Smooth muscle cell (in vitro differentiated cells): ENCODE measurements around the gene AFP. TPM values are rescaled to one million over a fixed set of nuclear protein-coding genes. Genes with fewer than 3 reads are reported as not detected.

Source experiments
- DNase-seq: peaks from one replicate; lab custom pipeline; 2025; ENCODE audit not compliant: unreplicated experiment; lab: John Stamatoyannopoulos, UW
- H2AFZ ChIP-seq: fragments of 200-600 bp; sonication (generic); 2 replicates; pipeline ENCODE4 v1.6.0; 2016; ENCODE audit warnings: antibody characterized with exemption, low read depth, mild to moderate bottlenecking
- H3F3A ChIP-seq: fragments of 200-600 bp; sonication (generic); 2 replicates; pipeline ENCODE4 v1.6.0; 2017; ENCODE audit warnings: antibody characterized with exemption, low read depth
- H3K27ac ChIP-seq: fragments of 200-600 bp; sonication (generic); 2 replicates; pipeline ENCODE4 v1.5.1; 2016; ENCODE audit warnings: low read depth, mild to moderate bottlenecking
- H3K27me3 ChIP-seq: fragments of 200-600 bp; sonication (generic); 2 replicates; pipeline ENCODE4 v1.6.1; 2016; ENCODE audit warnings: low read depth, mild to moderate bottlenecking
- H3K36me3 ChIP-seq: fragments of 200-600 bp; sonication (generic); 2 replicates; pipeline ENCODE4 v1.5.1; 2016; ENCODE audit warnings: low read depth
- H3K4me1 ChIP-seq: fragments of 200-600 bp; sonication (generic); 2 replicates; pipeline ENCODE4 v1.5.1; 2016; ENCODE audit warnings: low read depth
- H3K4me2 ChIP-seq: fragments of 200-600 bp; sonication (generic); 2 replicates; pipeline ENCODE4 v1.6.0; 2016; ENCODE audit warnings: mild to moderate bottlenecking
- H3K4me3 ChIP-seq: fragments of 200-600 bp; sonication (generic); 2 replicates; pipeline ENCODE4 v1.5.1; 2016; ENCODE audit warnings: mild to moderate bottlenecking
- H3K79me2 ChIP-seq: fragments of 200-600 bp; sonication (generic); 2 replicates; pipeline ENCODE4 v1.6.0; 2016; ENCODE audit warnings: low read depth, mild to moderate bottlenecking
- H3K9ac ChIP-seq: fragments of 200-600 bp; sonication (generic); 2 replicates; pipeline ENCODE4 v1.6.0; 2016; ENCODE audit warnings: low read depth
- H3K9me3 ChIP-seq: fragments of 200-600 bp; sonication (generic); replicated peaks from 2 replicates; pipeline ENCODE4 v1.5.1; 2016; ENCODE audit warnings: low read depth
- H4K20me1 ChIP-seq: fragments of 200-600 bp; sonication (generic); 2 replicates; pipeline ENCODE4 v1.6.0; 2016; ENCODE audit warnings: low read depth
- CTCF ChIP-seq: fragments of 200-600 bp; sonication (generic); IDR thresholded peaks from 2 replicates; pipeline ENCODE4 v1.5.1; 2017; ENCODE audit warnings: borderline replicate concordance, mild to moderate bottlenecking, antibody characterized with exemption; ENCODE audit not compliant: insufficient read depth, poor library complexity, severe bottlenecking
- WGBS: methylation state at CpG from one replicate; pipeline ENCODE4 v1.1.7; 2016; ENCODE audit warnings: low lambda C conversion rate; 5-methylcytosine and 5-hydroxymethylcytosine counted together
- polyA plus RNA-seq: library from polyadenylated mRNA; unstranded; fragments of >200 nt; fragmentation: Nextera tagmentation; extraction: Ambion mirVana; gene quantifications from 2 replicates; pipeline ENCODE4 v1.2.1, GENCODE V29; 2016
- total RNA-seq: library from RNA; depleted of rRNA; stranded (reverse); fragments of >200 nt; gene quantifications from 2 replicates; pipeline ENCODE4 v1.2.3, GENCODE V29; 2014

The AFP gene
- total and polyA plus RNA-seq, 2 experiments from 2014 or later: 5.0 to 6.0 TPM

GRCh38 chr4:73477176-73477575 lies 41.2 kb downstream of the AFP start:
- H3K27ac ChIP-seq: no peak overlapping the region
- H4K20me1 ChIP-seq: no peaks in the 10 kb centered on the region
- no peaks in the 10 kb centered on the region for H3K79me2 ChIP-seq
- H3F3A ChIP-seq: no peaks in the 10 kb centered on the region
- H3K27me3 ChIP-seq: no peaks in the 10 kb centered on the region
- H3K36me3 ChIP-seq: no peaks in the 10 kb centered on the region
- TF ChIP-seq CTCF: no peak
- H3K4me3 ChIP-seq: no peak overlapping the region
- H3K4me1 ChIP-seq: no peaks in the 10 kb centered on the region
- no peak overlapping the region for H2AFZ ChIP-seq
- 89% methylated on average over 11 of the region's 11 CpGs for WGBS
- no peak overlapping the region for H3K4me2 ChIP-seq
- no peak overlapping the region for H3K9ac ChIP-seq
- no peaks in the 10 kb centered on the region for H3K9me3 ChIP-seq
- no peak for DNase-seq

- Histone ChIP-seq H3K9me3 (no peaks in the 10 kb centered on the region), H3K36me3 (no peaks in the 10 kb centered on the region), H2AFZ (no peak overlapping the region), H3K27ac (no peak overlapping the region), H4K20me1 (no peaks in the 10 kb centered on the region), H3K4me1 (no peaks in the 10 kb centered on the region), H3K9ac (no peak overlapping the region), H3K4me3 (no peak overlapping the region), H3K4me2 (no peak overlapping the region), H3K27me3 (no peaks in the 10 kb centered on the region), H3F3A (no peaks in the 10 kb centered on the region), H3K79me2 (no peaks in the 10 kb centered on the region)
- no peak for DNase-seq
- 89% methylated on average over 1 of the region's 1 CpG for WGBS
- no peak for TF ChIP-seq CTCF
Measured at GRCh38 chr4:73479323-73479722, 43.3 kb downstream of the AFP start.

- 48% methylated on average over 2 of the region's 2 CpGs for WGBS
- Histone ChIP-seq H3K27me3 (no peaks in the 10 kb centered on the region), H3K36me3 (no peaks in the 10 kb centered on the region), H3K9me3 (no peaks in the 10 kb centered on the region), H3K4me1 (no peaks in the 10 kb centered on the region), H2AFZ (no peak within 1 kb of the TSS), H3K9ac (no peak within 1 kb of the TSS), H4K20me1 (no peaks in the 10 kb centered on the region), H3K4me2 (no peak within 1 kb of the TSS), H3K79me2 (no peaks in the 10 kb centered on the region), H3K4me3 (no peak within 1 kb of the TSS), H3K27ac (no peak within 1 kb of the TSS), H3F3A (no peaks in the 10 kb centered on the region)
- no peak for DNase-seq
- no peak for TF ChIP-seq CTCF
Measured at GRCh38 chr4:73481358-73481757, 45.3 kb downstream of the AFP start, which contains the start of gene AFM. TSS of gene AFM (plus strand) at chr4:73481745. CDS start at chr4:73481776, 31 bp downstream.

GRCh38 chr4:73485085-73485484 lies 49.1 kb downstream of the AFP start:
- Histone ChIP-seq H3K79me2 (no peaks in the 10 kb centered on the region), H4K20me1 (no peaks in the 10 kb centered on the region), H3F3A (no peaks in the 10 kb centered on the region), H3K27me3 (no peaks in the 10 kb centered on the region), H3K9me3 (no peaks in the 10 kb centered on the region), H3K9ac (no peak overlapping the region), H3K36me3 (no peaks in the 10 kb centered on the region), H3K4me2 (no peak overlapping the region), H2AFZ (no peak overlapping the region), H3K4me3 (no peak overlapping the region), H3K4me1 (no peaks in the 10 kb centered on the region), H3K27ac (no peak overlapping the region)
- no peak for DNase-seq
- TF ChIP-seq CTCF: no peak
